SK-N-SH (cell line): ENCODE measurements around the gene NCOR2. TPM values are rescaled to one million over a fixed set of nuclear protein-coding genes. Genes with fewer than 3 reads are reported as not detected.

Source experiments
- CTCF ChIA-PET: fragments of 300-600, 350-600 bp; formaldehyde crosslinking; extraction: SDS; loops from one replicate; lab custom pipeline; 2021; lab: Yijun Ruan, JAX
- POLR2A ChIA-PET: fragments of 350-600 bp; sonication (Branson Sonifier 250); formaldehyde crosslinking; extraction: SDS; loops from one replicate; lab custom pipeline; 2020; ENCODE audit warnings: antibody characterized with exemption, inconsistent platforms; lab: Yijun Ruan, JAX
- DNase-seq: peaks from one replicate; pipeline ENCODE4 v3.0.0; 2012
- H2AFZ ChIP-seq: fragments of 200-600 bp; sonication (generic); 2 replicates; pipeline ENCODE4 v1.8.1; 2016; ENCODE audit warnings: antibody characterized with exemption, mild to moderate bottlenecking, low read depth
- H3F3A ChIP-seq: fragments of 200-600 bp; sonication (generic); replicated peaks from 2 replicates; pipeline ENCODE3; 2016; ENCODE audit warnings: antibody characterized with exemption, mild to moderate bottlenecking; ENCODE audit not compliant: insufficient read depth
- H3K27ac ChIP-seq, 2 experiments: fragments of 200-500 bp in 1 of 2; fragments of 200-600 bp in 1 of 2; sonication (Bioruptor generic) in 1 of 2; sonication (generic), shearing (Covaris generic) in 1 of 2; 2 replicates each; pipeline versions ENCODE4 v1.5.1 to v1.6.1; 2014 to 2016; ENCODE audit warnings: low read depth in 2 of 2, inconsistent platforms in 1 of 2, low read length in 1 of 2, mild to moderate bottlenecking in 1 of 2, mixed read lengths in 1 of 2
- H3K27me3 ChIP-seq: fragments of 200-600 bp; sonication (generic), shearing (Covaris generic); 2 replicates; pipeline ENCODE4 v1.6.1; 2016; ENCODE audit warnings: mixed run types; ENCODE audit not compliant: insufficient read depth
- H3K36me3 ChIP-seq, 2 experiments: fragments of 200-500 bp in 1 of 2; fragments of 200-600 bp in 1 of 2; sonication (Bioruptor generic) in 1 of 2; sonication (generic) in 1 of 2; replicated peaks in 1 of 2; 2 replicates each; pipeline versions ENCODE3 to v1.5.1; 2014 to 2016; ENCODE audit warnings: low read length in 1 of 2, mild to moderate bottlenecking in 1 of 2; ENCODE audit not compliant: insufficient read depth in 2 of 2, control insufficient read depth in 1 of 2
- H3K4me1 ChIP-seq, 2 experiments: fragments of 200-500 bp in 1 of 2; fragments of 200-600 bp in 1 of 2; sonication (Bioruptor generic) in 1 of 2; sonication (generic), shearing (Covaris generic) in 1 of 2; 2 replicates each; pipeline versions ENCODE4 v1.5.1 to v1.6.1; 2014 to 2016; ENCODE audit warnings: low read depth in 1 of 2, low read length in 1 of 2, mixed run types in 1 of 2; ENCODE audit not compliant: insufficient read depth in 2 of 2, control insufficient read depth in 1 of 2
- H3K4me2 ChIP-seq: fragments of 200-600 bp; sonication (generic), shearing (Covaris generic); 2 replicates; pipeline ENCODE4 v1.6.1; 2017; ENCODE audit warnings: mixed run types
- H3K4me3 ChIP-seq, 2 experiments: fragments of 200-500 bp in 1 of 2; fragments of 200-600 bp in 1 of 2; sonication (Bioruptor generic) in 1 of 2; sonication (generic), shearing (Covaris generic) in 1 of 2; 2 replicates each; pipeline versions ENCODE4 v1.5.1 to v1.8.1; 2014 to 2016; ENCODE audit warnings: low read depth in 2 of 2, inconsistent platforms in 1 of 2, low read length in 1 of 2, mild to moderate bottlenecking in 1 of 2, mixed read lengths in 1 of 2, moderate library complexity in 1 of 2
- H3K79me2 ChIP-seq: fragments of 200-600 bp; sonication (generic); 2 replicates; pipeline ENCODE4 v1.8.1; 2017; ENCODE audit warnings: mild to moderate bottlenecking; ENCODE audit not compliant: insufficient read depth
- H3K9ac ChIP-seq: fragments of 200-600 bp; sonication (generic); 2 replicates; pipeline ENCODE4 v1.6.1; 2017; ENCODE audit warnings: mixed run types
- H3K9me2 ChIP-seq: fragments of 200-600 bp; sonication (generic); 2 replicates; pipeline ENCODE4 v1.6.1; 2017; ENCODE audit warnings: mixed run types
- H3K9me3 ChIP-seq: fragments of 200-600 bp; sonication (generic); 2 replicates; pipeline ENCODE4 v1.6.1; 2017; ENCODE audit warnings: mixed run types, mild to moderate bottlenecking, moderate library complexity
- H4K20me1 ChIP-seq: fragments of 200-600 bp; sonication (generic); 2 replicates; pipeline ENCODE4 v1.6.1; 2017; ENCODE audit warnings: mild to moderate bottlenecking, mixed run types; ENCODE audit not compliant: insufficient read depth
- CHD2 ChIP-seq: fragments of 150-350 bp; IDR thresholded peaks from 2 replicates; pipeline ENCODE4 v1.6.1; 2018; ENCODE audit warnings: low read length; ENCODE audit not compliant: partially characterized antibody
- REST ChIP-seq: IDR thresholded peaks from 2 replicates; pipeline ENCODE4 v1.6.1; 2012; ENCODE audit warnings: mild to moderate bottlenecking, low read depth, low read length, moderate library complexity
- RFX5 ChIP-seq: IDR thresholded peaks from 2 replicates; pipeline ENCODE4 v1.6.1; 2012; ENCODE audit warnings: mild to moderate bottlenecking, improper control_type of control experiment, low read length
- SIN3A ChIP-seq: IDR thresholded peaks from 2 replicates; pipeline ENCODE4 v1.6.1; 2012; ENCODE audit warnings: low read depth, mild to moderate bottlenecking, low read length, moderate library complexity, borderline replicate concordance
- TAF1 ChIP-seq: IDR thresholded peaks from 2 replicates; pipeline ENCODE4 v1.6.1; 2012; ENCODE audit warnings: low read depth, mild to moderate bottlenecking, low read length, moderate library complexity, borderline replicate concordance
- WGBS: methylation state at CpG from one replicate; pipeline ENCODE4 v1.1.6; 2017; ENCODE audit warnings: low lambda C conversion rate; 5-methylcytosine and 5-hydroxymethylcytosine counted together
- polyA plus RNA-seq, 3 experiments: library from polyadenylated mRNA; depleted of rRNA; stranded (reverse); fragments of >200 nt; gene quantifications; 2 replicates each; pipeline ENCODE4 v1.2.3, GENCODE V29; 2012
- TF ChIP-seq, protein P1 (sequence below): fragments of 200-600 bp; sonication (generic); IDR thresholded peaks from 2 replicates; pipeline ENCODE4 v1.6.1; 2017; ENCODE audit warnings: antibody characterized with exemption, mild to moderate bottlenecking, moderate library complexity
- TF ChIP-seq, protein P2 (sequence below): IDR thresholded peaks from 2 replicates; pipeline ENCODE4 v1.4.0; 2012; ENCODE audit warnings: low read depth

Gene NCOR2
- polyA plus RNA-seq, 1 of the 3 experiments (the other 2 are of a cell fraction): 19.0 TPM

- TF ChIP-seq CHD2 (no peak), TAF1 (no peak), SIN3A (no peak), RFX5 (no peak), REST (no peak)
- TF ChIP-seq, protein P1, sequence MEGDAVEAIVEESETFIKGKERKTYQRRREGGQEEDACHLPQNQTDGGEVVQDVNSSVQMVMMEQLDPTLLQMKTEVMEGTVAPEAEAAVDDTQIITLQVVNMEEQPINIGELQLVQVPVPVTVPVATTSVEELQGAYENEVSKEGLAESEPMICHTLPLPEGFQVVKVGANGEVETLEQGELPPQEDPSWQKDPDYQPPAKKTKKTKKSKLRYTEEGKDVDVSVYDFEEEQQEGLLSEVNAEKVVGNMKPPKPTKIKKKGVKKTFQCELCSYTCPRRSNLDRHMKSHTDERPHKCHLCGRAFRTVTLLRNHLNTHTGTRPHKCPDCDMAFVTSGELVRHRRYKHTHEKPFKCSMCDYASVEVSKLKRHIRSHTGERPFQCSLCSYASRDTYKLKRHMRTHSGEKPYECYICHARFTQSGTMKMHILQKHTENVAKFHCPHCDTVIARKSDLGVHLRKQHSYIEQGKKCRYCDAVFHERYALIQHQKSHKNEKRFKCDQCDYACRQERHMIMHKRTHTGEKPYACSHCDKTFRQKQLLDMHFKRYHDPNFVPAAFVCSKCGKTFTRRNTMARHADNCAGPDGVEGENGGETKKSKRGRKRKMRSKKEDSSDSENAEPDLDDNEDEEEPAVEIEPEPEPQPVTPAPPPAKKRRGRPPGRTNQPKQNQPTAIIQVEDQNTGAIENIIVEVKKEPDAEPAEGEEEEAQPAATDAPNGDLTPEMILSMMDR: no peak
- TF ChIP-seq, protein P2, sequence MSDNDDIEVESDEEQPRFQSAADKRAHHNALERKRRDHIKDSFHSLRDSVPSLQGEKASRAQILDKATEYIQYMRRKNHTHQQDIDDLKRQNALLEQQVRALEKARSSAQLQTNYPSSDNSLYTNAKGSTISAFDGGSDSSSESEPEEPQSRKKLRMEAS: no peak
- TF ChIP-seq, all 33 proteins: peak for 0
- peaks cover 0 to 54% of the 10 kb centered on the region in 2 experiments; a peak in 3 of 4 replicates for H3K4me1 ChIP-seq
- H3K27me3 ChIP-seq: no peaks in the 10 kb centered on the region
- no peak for DNase-seq
- H2AFZ ChIP-seq: no peak overlapping the region
- H3F3A ChIP-seq: no peaks in the 10 kb centered on the region
- H3K4me2 ChIP-seq: no peak overlapping the region
- H3K9me2 ChIP-seq: no peaks in the 10 kb centered on the region
- no peak overlapping the region for H3K9ac ChIP-seq
- no peak overlapping the region for H3K27ac ChIP-seq
- H3K36me3 ChIP-seq: no peaks in the 10 kb centered on the region
- ChIA-PET POLR2A (no interaction called here), CTCF (interaction anchor here (0.8 kb wide), 1 partner anchor 97 kb away, joined by 3 read pairs; no protein-coding TSS in a partner anchor)
- H3K4me3 ChIP-seq: no peak overlapping the region
- no peaks in the 10 kb centered on the region for H4K20me1 ChIP-seq
- H3K9me3 ChIP-seq: no peaks in the 10 kb centered on the region
- H3K79me2 ChIP-seq: no peaks in the 10 kb centered on the region
- WGBS: 95% methylated on average over 19 of the region's 23 CpGs
Measured at GRCh38 chr12:124607681-124608425, 40.4 kb upstream of the NCOR2 start.
